Forelimb muscle (tissue), 1 donor: ENCODE data around the gene LYSMD2. TPM values are rescaled to one million over a fixed set of nuclear protein-coding genes. Genes with fewer than 3 reads are reported as not detected.
"Not testable (repeated sequence)": the region's sequence is repeated elsewhere in the genome, so short reads cannot be mapped to it uniquely, and the experiment has no call there.

Source experiments
- DNase-seq: peaks from one replicate; pipeline ENCODE4 v3.0.0-alpha.2; 2013; ENCODE audit warnings: low read depth
- polyA plus RNA-seq: library from polyadenylated mRNA; unstranded; fragments of 120-200 nt; gene quantifications from one replicate; pipeline ENCODE4 v1.2.1, GENCODE V29; 2013; ENCODE audit not compliant: insufficient read length

Gene LYSMD2, protein sequence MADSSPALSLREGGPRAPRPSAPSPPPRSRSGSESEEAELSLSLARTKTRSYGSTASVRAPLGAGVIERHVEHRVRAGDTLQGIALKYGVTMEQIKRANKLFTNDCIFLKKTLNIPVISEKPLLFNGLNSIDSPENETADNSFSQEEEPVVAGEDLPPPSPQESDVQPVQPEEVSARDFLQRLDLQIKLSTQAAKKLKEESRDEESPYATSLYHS
- 6.5 TPM for polyA plus RNA-seq

DNA sequence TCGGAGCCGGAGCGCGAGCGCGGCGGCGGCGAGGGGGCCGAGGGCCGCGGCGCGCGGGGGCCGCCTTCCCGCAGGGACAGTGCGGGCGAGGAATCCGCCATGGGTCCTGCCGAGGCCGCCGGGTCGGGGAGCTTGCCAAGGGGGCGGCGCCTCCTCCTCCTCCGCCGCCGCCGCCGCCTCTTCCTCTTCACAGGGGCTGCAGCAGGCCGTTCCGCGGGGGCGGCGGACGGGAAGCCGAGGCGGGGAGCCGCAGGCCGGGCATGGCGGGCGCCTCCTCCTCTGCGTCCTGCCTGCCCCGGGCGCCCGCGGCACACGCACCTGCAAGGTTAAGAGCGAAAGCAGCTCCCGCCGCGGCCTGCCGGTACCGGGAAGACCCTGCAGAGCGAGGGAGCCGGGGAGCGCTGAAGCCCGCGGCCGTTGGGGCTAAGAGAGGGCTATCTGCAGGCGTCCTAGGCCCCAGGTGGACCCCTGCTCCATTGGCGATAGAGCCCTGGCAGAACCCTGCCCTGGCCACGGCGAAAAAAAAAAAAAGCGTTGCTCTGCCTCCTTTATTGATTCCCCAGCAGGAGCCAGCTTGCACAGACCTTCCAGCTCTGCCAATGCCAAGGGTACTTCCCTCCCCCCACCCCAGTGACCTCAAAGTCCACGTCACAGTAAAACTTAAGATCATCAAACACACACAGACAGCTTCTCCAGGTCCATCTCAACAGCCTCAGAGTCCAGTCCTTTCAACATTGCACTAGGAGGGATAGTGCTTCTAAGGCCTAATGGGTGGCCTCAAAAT, at the start of gene LYSMD2:
Gene LYSMD2 (minus strand): TSS at position 134 of the 784 bp plus-strand sequence. CDS start 33 bp downstream, at position 101.
- no peak for DNase-seq

GRCh38 chr15:51787130-51787529, 49.7 kb upstream of the LYSMD2 start:
- DNase-seq = not testable (repeated sequence)

DNA sequence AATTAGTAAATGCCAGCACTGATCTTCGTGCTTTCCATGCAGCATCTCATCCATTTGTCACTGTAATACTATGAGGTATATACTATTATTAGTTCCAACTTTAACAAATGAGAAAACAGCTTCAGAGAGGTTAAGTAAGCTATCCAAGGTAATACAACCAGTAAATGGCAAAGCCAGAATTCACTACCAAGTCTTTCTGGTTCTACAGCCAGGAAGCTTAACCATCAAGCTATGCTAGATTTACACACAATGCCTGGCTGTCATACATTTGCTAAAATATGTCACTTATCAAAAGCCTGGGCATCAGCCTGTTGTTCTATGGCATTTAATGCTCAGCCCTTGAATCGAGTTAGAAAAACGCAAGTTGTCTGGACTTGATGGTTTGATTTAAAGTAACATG, 46.5 kb upstream of the LYSMD2 start:
- DNase-seq = no peak

DNA sequence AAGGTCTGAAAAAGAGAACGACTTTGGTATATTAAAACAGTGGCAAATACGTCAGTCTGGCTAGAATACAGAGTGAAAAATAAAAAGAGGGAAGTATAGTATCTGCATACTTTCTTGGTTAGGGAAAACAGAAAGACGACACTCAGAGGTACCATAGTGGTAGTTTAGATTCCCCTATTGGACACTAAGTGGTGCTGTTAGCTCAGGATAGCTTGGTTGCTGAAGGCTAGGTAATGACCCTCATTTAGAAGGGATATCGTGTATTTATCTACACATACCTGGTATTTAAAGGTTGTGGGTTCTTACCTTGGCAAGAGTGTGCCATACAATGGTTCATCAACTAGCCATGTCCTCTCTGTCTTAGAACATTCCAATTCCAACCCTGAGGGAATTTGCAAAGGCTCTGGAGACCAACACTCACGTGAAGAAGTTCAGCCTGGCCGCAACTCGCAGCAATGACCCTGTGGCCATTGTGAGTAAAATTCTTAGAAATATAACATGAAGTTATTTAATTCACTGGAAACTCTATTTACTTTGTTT, 45.0 kb upstream of the LYSMD2 start:
- no peak for DNase-seq

DNA sequence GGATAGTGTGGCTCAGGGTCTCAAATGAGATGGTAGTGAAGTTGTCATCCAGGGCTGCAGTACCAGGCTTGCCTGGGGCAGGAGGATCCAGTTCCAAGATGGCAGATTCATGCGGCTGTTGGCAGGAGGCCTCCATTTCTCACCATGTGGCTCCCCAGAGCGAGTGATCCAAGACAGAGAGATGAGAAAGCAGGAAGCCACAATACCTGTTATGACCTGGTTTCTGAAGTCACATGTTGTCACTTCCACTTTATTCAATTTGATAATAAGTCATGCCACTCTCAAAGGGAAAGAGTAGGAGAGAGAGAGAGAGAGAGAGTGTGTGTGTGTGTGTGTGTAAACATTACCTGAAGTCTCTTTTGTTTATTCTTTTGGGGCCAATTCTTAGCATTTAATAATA, 44.1 kb upstream of the LYSMD2 start:
- DNase-seq = no peak

DNA sequence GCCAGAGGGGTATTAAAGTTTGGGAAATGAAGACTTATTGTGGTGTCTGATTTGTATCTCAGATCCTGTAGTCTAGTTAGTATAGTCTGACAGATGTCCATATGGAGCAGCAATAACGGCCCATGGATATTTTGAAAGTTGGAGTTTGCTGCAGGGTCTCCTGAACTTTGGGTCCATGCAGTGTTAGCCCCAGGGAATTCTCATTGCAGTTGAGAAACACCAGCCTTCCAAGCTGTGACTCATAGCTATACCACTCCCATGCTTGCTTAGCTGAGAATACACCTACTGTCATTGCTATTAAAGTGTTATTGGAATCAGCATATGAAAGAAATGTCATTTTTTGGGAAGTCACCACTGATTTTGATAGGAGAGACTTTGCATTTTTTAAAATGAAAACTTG, 43.2 kb upstream of the LYSMD2 start:
- no peak for DNase-seq

DNA sequence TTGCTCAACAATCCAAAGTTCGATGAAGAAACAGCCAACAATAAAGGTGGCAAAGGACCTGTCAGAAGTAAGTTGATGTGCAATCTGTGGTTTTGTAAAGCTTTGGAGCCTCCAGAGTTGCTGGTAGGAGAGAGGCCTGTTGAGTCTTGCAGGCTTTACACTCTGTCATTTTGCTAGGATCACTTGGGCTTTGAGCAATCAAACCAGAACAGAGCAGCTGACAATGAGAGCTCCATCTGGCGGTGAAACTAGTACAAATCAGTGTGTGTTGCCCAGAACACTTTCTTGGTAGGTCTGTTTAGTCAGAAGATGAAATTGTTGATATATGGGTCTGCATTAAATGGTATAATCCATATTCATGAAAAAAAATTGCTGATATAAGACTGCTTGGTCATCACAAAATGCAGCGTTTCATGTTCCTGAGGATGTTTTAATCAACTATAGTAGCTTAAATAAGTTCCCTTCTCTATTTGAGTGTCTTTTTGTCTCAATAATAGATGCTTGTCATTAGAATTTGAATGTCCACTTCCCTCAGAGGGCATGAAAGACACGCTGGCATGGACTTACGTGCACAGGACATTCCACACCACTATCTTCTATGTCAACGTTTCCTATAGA, 39.6 kb upstream of the LYSMD2 start:
- DNase-seq = peak; percentile 68

DNA sequence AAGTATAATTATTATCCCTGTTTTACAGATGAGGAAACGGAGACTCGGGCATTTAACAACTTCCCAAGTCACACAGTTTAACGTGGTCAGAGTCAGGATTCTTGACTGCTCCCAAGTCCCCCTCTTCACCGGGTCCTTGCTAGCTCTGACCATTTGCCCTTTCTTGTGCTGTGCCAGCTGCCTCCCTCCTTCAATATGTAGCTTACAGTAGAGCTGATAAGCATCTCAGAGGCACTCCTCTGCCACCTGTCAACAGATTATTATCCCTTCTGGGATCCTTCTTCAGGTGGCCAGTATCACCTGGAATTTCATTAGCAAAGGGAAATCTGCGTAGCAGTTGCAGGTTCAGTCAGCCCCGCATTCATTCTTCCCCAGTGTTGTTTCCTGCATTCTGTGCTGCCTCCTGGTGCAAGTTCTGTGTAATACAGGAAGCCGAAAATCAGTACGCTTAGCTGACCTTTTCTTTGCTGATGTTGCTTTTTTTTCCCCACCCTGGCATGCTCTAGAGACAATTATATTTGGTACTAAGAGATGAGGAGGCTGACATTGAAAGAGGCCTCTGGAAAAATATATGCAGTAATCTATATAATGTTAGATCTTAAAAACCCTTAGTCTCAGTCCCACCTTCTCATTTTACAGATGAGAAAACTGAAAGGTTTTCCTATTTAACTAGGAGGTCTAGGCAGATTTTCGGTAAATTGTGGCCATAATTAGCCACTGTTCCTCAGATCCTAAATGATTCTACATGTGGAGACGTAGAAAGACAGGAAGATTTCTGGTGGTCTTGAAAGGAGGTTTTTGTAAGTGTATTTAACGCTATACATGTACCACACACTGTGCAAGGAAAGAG, 38.7 kb upstream of the LYSMD2 start:
- no peak for DNase-seq

GRCh38 chr15:51774916-51775315, 37.5 kb upstream of the LYSMD2 start:
- DNase-seq = no peak

- DNase-seq = no peak
These were observed 34.3 kb upstream of the LYSMD2 start for GRCh38 chr15:51771773-51772172.

GRCh38 chr15:51770902-51771301, 33.4 kb upstream of the LYSMD2 start:
- no peak for DNase-seq

DNA sequence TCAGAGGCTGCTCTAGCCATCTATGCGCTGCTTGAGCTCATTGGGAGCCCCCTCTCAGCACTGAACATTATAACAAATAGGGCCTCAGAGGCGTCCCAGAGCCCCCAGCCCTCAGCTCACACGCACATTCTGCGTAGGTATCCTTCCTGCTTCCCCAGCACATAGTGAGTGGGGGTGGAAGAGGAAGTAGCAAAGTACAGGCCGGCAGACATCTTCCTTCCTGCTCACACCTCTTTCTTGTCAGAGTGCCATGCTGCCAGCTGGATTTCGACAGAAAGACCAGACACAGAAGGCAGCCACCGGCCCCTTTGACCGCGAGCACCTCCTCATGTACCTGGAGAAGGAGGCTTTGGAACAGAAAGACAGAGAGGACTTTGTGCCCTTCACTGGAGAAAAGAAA, 30.6 kb upstream of the LYSMD2 start:
- DNase-seq = no peak

GRCh38 chr15:51766341-51766740, 28.9 kb upstream of the LYSMD2 start:
- no peak for DNase-seq

DNA sequence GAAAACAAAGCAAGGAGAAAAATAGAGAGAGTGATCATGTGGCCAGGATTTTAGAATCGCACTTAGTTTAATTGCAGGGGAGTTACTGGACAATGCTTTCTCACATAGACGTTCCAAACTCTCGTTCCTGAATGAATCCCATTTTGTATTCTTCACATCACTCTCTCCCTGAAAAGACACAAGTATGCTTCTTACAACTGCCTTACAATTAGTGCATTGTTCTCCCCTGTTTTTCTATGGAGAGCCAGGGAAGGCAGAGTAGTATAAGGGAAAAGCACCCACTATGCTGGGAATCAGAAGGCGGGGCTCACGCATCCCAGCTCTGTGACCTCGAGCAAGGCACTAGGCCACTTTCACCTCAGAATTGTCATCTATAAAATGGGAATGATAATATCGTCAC, 28.3 kb upstream of the LYSMD2 start:
- DNase-seq = no peak

DNA sequence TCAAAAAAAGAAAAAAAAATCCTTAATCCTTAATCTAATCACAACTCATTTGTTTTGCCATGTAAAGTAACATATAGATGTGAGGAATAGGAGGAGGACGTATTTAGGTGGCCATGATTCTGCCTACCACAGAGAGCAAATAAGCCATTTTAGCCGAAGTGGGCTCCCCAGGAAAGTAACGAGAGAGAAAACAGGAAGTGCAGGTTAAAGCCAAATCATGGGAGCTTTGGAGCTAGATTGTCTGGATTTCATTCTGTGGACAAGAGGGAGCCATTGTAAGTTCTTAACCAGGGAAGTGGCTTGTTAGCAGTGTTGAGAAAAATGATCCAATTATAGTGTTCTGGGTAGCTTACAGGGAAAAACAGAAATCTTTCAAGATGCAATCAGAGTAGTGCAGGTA, 23.4 kb upstream of the LYSMD2 start:
- DNase-seq = no peak

- DNase-seq = peak; percentile 74
These were observed 22.2 kb upstream of the LYSMD2 start for GRCh38 chr15:51759557-51760070.

- DNase-seq = peak; percentile 52
These were observed 21.2 kb upstream of the LYSMD2 start for GRCh38 chr15:51758645-51759044.

- no peak for DNase-seq
These were observed 20.0 kb upstream of the LYSMD2 start for GRCh38 chr15:51757450-51757849.

DNA sequence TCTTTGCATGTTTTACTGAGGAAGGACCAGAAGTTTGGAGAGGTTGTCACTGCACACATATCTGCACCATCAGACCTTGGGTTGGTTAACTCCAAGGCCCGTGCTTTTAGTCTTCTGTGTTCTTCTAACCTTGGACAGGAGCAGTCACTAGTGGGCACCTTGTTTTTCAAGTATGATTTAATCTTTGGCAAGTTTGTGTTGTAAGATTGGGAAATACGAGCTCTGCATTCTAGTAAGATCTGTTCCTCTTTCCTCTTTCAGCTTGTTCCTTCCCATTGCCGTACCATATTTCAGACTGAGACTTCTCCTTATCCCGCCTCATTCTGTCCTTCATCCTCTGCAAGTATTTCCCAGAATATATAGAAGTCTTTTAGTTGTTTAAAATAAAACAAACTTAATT, 19.0 kb upstream of the LYSMD2 start:
- DNase-seq = no peak

DNA sequence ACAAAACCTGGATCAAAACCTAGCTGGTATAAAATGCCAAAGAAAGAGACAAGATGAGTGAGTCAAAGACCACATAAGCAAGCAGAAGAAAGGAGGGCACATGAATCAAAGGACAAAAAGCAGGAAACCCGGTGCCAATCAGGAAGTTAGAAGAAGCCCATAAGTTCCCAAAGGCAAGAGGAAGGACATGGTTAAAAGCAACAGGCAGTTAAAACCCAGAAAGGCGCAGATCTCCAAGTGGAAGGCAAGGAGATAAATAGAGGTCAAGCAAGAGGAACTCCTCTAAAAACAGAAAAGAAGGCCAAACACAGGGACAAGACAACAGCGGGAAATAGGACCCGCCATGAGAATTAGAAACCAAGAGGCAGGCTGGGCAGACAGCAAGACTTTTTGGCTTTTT, 18.3 kb upstream of the LYSMD2 start:
- DNase-seq = no peak

DNA sequence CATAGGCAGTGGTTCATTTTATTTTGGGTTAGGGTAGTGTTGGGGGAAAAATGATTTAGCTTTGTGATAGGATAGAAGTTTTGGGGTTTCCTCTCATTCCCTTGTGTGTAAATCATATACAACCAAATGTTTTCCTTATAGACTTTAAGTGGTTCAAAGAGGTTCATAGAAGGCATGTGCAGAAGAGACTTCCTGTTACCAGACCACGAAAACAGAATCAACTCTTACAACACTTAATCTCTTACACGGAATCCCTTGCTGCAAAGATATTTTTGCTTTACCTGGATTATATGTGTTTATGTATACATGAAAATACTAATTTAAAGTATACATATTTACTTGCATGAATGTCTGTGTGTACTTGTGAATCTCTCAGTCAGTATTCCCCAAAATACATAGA, 16.8 kb upstream of the LYSMD2 start:
- no peak for DNase-seq

GRCh38 chr15:51752888-51753287, 15.4 kb upstream of the LYSMD2 start:
- DNase-seq = no peak
